ENCODE measurements around the gene RTN4.

- no peak for TF ChIP-seq CTCF (IDR thresholded peaks at IDR 0.05)
- TF ChIP-seq POLR2A (IDR thresholded peaks at IDR 0.05): no peak
- TF ChIP-seq POLR2AphosphoS5 (IDR thresholded peaks at IDR 0.05): no peak
Observed at GRCh38 chr2:54986264-54986663, 64.0 kb downstream of the RTN4 start.

Data from prostate gland (tissue), 2 donors.